NT2/D1 (cell line): ENCODE measurements around the gene GNAQ.

Experiments
- SUZ12 ChIP-seq: IDR thresholded peaks from 2 replicates; pipeline ENCODE4 v1.6.1; 2011; ENCODE audit not compliant: insufficient read length, insufficient read depth; ENCODE audit errors: extremely low read depth
- YY1 ChIP-seq: IDR thresholded peaks from 2 replicates; pipeline ENCODE4 v1.6.1; 2011; ENCODE audit not compliant: insufficient read length, insufficient read depth
- ZNF274 ChIP-seq: IDR thresholded peaks from 2 replicates; pipeline ENCODE4 v1.6.1; 2011; ENCODE audit warnings: mild to moderate bottlenecking, low read depth, low read length

DNA sequence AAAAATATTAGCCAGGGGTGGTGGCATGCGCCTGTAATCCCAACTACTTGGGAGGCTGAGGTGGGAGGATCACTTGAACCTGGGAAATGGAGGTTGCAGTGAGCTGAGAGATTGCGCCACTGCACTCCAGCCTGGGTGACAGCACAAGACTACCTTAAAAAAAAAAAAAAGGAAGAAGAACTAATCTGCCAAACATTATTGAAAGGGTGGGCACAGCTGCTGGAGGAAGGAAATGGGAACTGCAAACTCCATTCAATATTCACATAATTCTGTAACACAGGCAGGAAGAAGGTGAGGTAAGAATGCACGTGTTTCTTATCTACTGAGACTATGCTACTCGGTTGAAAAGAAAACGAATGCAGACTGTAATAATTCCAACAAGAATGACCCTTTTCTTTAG is 262.4 kb downstream of the GNAQ start:
- no peak for TF ChIP-seq YY1
- no peak for TF ChIP-seq ZNF274
- TF ChIP-seq SUZ12, result no peak
